Body of pancreas (tissue), 4 donors: Measurements from ENCODE around the gene MAJIN.

ENCODE experiments used
- POLR2A ChIP-seq, 3 donors: fragments of 450-650 bp; IDR thresholded peaks; one replicate each; pipeline ENCODE4 v1.6.1; 2016; ENCODE audit warnings: antibody characterized with exemption in 3 of 3, mild to moderate bottlenecking in 2 of 3
- TF ChIP-seq, protein P1 (sequence below), 7 experiments: fragments of 450-650 bp in 4 of 7; fragments of 200-600 bp in 3 of 7; sonication (generic) in 3 of 7; IDR thresholded peaks; one replicate each; pipeline ENCODE4 v1.5.1; 2016 to 2019; ENCODE audit warnings: antibody characterized with exemption in 7 of 7

DNA sequence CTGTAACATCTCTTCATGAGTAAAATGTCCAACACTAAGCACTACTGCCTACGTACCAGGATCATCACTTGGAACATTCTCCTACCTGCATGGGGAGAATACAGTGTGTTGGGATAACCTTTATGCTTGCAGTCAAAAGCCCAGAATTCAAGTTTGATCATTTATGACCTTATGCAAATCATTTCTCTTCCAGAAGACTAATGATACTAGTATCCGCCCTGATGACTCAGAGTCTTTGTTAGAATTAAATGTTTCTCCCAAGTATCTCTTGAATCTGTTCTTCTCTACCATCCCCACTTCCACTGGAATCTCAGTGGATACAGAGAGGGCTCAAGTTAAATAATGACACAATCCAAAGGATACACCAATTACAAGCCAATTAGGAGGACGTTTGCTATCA, 12.4 kb downstream of the MAJIN start:
- TF ChIP-seq, protein P1, sequence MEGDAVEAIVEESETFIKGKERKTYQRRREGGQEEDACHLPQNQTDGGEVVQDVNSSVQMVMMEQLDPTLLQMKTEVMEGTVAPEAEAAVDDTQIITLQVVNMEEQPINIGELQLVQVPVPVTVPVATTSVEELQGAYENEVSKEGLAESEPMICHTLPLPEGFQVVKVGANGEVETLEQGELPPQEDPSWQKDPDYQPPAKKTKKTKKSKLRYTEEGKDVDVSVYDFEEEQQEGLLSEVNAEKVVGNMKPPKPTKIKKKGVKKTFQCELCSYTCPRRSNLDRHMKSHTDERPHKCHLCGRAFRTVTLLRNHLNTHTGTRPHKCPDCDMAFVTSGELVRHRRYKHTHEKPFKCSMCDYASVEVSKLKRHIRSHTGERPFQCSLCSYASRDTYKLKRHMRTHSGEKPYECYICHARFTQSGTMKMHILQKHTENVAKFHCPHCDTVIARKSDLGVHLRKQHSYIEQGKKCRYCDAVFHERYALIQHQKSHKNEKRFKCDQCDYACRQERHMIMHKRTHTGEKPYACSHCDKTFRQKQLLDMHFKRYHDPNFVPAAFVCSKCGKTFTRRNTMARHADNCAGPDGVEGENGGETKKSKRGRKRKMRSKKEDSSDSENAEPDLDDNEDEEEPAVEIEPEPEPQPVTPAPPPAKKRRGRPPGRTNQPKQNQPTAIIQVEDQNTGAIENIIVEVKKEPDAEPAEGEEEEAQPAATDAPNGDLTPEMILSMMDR (IDR thresholded peaks at IDR 0.05), result no peak
- TF ChIP-seq POLR2A (IDR thresholded peaks at IDR 0.05), result no peak
